GM19463 (cell line): ENCODE data around the gene AIRE.
"Not testable (repeated sequence)": the region's sequence is repeated elsewhere in the genome, so short reads cannot be mapped to it uniquely, and the experiment has no call there.

ENCODE experiments used
- ATAC-seq: cut with Tn5 transposase; IDR thresholded peaks from one replicate; pipeline ENCODE4 v1.9.1; 2021; ENCODE audit warnings: mild to moderate bottlenecking, moderate library complexity; ENCODE audit not compliant: unreplicated experiment

AIRE gene

GRCh38 chr21:44265734-44266270, 19.9 kb upstream of the AIRE start:
- ATAC-seq, result no peak

GRCh38 chr21:44267655-44268142, 18.0 kb upstream of the AIRE start:
- ATAC-seq, result no peak

- no peak for ATAC-seq
These were observed 16.6 kb upstream of the AIRE start for GRCh38 chr21:44269090-44269489.

GRCh38 chr21:44271558-44272283, 14.0 kb upstream of the AIRE start:
- no peak for ATAC-seq

GRCh38 chr21:44272284-44272858, 13.3 kb upstream of the AIRE start:
- ATAC-seq, result no peak

- ATAC-seq, result no peak
These were observed 12.6 kb upstream of the AIRE start for GRCh38 chr21:44273046-44273445.

- ATAC-seq, result no peak
These were observed 10.6 kb upstream of the AIRE start for GRCh38 chr21:44275041-44275440.

GRCh38 chr21:44279354-44280260, 6.1 kb upstream of the AIRE start:
- no peak for ATAC-seq

- ATAC-seq, result no peak
These were observed 3.9 kb upstream of the AIRE start for GRCh38 chr21:44281801-44282200.

- ATAC-seq, result no peak
These were observed 3.3 kb upstream of the AIRE start for GRCh38 chr21:44282370-44282769.

GRCh38 chr21:44283211-44283785, 2.4 kb upstream of the AIRE start:
- ATAC-seq, result not testable (repeated sequence)

GRCh38 chr21:44283948-44284347, 1.7 kb upstream of the AIRE start:
- no peak for ATAC-seq

- ATAC-seq, result no peak
These were observed 525 bp downstream of the AIRE start for GRCh38 chr21:44286086-44286715.

- no peak for ATAC-seq
These were observed 1.3 kb downstream of the AIRE start for GRCh38 chr21:44286716-44287632.

- ATAC-seq, result no peak
These were observed 2.8 kb downstream of the AIRE start for GRCh38 chr21:44288251-44289110.

GRCh38 chr21:44289381-44290010, 3.8 kb downstream of the AIRE start:
- ATAC-seq, result no peak

- ATAC-seq, result no peak
These were observed 4.8 kb downstream of the AIRE start for GRCh38 chr21:44290327-44291077.
